ENCODE measurements around the gene SERAC1.
A peak's percentile ranks its signal among the peaks of the same experiment; 100 is the strongest.

Gene SERAC1

DNA sequence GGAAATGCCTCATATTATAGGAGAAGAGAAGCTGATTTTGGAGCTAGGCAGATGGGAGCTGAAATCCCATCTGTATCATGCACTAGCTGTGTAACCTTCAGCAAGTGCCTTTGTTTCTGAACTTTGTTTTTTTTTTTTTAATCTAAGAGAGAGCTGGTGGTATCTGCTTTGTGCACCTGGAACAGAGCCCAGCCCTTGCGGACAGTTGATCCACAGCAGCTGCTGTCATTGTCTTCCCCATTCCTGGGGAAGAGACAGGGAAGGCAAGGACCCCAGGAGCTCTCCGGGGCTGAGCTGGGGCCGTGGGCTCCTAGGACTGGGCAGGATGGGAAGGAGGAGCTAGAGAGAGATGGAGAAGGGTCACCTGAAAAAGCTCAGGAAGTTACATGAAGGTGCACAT, 94.3 kb downstream of the SERAC1 start:
- no peak for DNase-seq

- DNase-seq, result peak; percentile 64
These were observed 95.9 kb downstream of the SERAC1 start for GRCh38 chr6:158072083-158072721.

GRCh38 chr6:158071121-158072082, 96.7 kb downstream of the SERAC1 start:
- DNase-seq, result no peak

GRCh38 chr6:158070513-158070912, 97.5 kb downstream of the SERAC1 start:
- DNase-seq, result no peak

DNA sequence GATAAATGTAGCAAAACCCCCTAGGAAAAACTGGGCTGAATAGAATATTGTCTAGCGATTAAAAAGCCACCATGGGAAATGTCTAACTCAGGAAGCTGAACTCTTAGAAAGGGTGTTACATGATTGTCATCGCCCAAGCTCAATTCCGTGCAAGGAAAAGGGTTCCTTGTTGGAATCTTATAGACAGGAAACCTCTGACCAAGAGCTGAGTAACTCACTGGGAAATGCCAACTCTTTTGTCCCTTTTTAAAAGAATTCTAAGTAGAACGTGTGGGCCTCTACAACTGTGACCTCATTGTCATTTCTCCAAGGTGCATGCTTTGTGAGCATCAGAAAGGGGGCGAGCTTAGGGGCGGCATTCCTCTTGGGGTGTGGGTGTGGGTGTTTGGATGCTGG, 98.3 kb downstream of the SERAC1 start:
- no peak for DNase-seq

- DNase-seq, result no peak
These were observed 98.9 kb downstream of the SERAC1 start for GRCh38 chr6:158068893-158069799.

DNA sequence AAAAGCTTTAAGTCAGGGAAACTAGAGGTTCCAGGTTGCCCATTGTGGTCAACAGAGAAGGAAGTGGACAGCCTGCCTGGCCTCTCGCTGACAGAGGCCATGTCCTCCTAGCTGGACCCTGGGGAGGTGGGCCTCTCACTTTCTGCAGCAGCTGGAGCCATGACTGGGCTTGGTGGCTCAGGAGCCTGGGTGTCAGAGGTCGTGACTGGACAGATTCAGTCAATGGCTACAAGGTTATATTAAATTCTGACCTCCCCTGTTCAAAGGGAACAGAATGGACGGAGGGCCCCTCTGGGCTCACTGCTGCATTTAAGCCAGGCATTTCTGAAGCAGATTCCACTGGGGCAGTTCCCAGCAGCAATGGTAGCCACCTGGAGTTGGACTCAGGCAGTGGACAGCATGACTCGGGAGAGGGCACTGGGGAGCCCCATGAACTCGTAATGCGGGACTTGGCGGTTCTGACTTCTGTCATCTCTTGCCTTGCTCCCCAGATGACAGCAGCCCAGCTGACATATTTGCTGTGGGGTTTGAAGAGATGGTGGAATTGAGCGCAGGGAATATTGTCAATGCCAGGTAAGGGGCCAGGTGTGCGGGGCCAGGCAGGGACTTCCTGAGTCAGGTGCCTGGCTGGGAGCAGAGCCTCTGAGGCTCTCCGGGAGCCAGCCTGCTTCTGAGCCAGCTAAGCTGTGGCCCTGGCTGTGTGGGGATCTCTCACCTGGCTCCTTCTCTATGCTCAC, 99.7 kb downstream of the SERAC1 start:
- DNase-seq, result no peak

DNA sequence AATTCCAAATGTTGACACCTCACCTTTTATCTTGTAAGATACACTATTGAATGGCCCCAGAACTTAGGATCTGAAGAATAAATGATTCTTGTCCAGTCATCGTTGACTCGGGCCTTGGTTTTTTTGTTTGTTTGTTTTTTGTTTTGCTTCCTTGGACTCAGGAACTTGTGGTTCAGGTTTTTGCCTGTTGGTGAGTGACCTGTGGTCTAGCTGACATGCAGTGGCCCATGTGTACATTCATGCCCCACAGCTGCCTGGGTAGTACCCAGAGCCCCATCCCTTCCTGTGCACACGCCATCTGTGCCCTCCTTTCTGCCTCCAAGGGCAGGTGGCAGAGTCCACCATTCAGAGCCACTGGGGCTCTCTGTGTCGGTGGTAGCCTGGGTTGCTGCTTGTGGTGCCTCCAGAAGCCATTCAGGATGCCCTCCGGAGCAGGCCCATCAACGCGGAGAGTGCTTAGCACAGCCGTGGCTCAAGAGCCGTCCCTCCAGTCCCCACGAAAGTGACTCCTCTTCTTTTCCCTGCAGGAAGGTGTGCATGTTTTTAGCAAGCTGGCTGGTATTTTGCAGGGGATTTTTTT, 100.5 kb downstream of the SERAC1 start:
- DNase-seq, result no peak

DNA sequence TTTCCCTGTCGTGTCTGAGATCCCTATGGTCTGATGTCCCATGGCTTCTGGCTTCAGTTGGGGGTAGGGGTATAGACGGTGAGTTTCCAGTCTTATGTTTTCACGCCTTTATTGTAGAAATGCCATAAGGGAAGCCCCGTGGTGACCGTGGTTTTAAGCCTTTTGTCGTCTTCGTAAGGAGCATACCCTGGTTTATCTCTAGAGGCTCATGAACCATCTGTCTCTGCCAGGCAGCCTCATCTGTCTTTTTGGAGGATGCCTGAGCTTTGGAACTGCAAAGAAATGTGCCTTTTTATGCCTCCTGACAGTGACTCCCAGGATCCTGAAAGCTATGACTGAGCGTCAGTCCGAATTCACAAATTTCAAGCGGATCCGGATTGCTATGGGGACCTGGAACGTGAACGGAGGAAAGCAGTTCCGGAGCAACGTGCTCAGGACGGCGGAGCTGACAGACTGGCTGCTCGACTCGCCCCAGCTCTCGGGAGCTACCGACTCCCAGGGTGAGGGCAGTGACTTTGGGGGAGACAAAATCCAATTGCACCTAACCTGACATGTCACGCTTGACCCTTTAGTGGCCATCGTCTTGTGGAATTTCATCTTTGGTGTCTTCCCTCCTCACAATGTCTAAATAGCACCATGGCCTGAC, 101.8 kb downstream of the SERAC1 start:
- no peak for DNase-seq

DNA sequence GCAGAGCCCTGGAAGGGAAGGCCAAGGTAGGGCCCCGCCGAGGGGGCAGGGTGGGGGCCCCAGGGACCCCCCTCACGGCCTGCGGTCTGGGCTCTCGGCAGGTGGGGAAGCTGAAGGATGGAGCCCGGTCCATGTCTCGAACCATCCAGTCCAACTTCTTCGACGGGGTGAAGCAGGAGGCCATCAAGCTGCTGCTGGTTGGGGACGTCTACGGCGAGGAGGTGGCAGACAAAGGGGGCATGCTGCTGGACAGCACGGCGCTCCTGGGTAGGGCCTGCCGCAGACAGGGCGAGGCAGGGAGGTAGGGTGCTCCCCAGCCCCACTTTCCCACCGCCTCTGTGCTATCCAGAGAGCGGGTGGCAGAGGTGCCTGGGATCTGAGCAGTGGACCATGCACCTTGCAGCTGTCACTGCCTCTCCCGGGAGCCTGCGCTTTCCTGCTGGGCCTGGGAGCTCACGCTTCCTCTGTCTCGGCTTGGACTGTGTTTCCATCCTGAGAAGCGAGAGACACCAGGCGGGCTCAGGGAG, 103.3 kb downstream of the SERAC1 start:
- no peak for DNase-seq

DNA sequence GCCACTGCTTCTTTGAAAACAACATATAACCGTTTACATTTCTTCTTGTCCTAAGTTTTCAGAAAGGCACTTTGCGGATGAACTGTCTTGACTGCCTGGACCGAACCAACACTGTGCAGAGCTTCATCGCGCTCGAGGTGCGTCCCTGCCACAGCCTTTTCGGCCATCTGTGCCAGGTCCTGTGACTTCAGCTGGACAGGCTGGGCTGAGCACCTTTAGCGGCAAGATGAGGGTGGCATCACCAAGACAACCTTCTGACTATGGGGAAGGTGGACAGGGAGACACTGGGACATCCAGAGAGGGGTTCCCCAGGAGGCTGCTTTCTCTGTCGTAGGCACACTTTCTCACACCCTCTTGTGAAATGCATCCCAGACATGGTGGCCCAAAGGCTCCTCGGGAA, 104.3 kb downstream of the SERAC1 start:
- no peak for DNase-seq

GRCh38 chr6:158061709-158062461, 106.2 kb downstream of the SERAC1 start:
- DNase-seq, result no peak

DNA sequence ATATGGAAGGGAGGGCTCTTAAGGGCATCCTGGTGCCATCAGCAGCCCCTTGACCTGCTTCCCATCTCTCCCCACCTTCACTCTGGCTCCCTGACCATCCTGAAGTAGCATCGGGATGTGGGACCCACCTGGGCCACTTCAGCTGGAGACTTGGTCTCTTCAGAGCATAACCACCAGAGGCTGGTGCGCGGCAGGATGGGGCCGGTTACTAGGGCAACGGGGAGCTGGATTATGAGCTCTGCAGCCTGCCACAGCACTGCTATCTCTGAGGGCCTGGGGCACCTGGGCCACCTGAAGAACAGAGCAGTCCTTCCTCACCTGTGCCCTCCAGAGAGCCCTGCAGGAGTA, 106.7 kb downstream of the SERAC1 start:
- DNase-seq, result no peak

- peak; percentile 38 for DNase-seq
These were observed 107.4 kb downstream of the SERAC1 start for GRCh38 chr6:158060455-158061360.

All from CD4-positive, alpha-beta T cell treated with Interleukin-21 for 1 hour (primary cell).